K562 (cell line): ENCODE data around the gene FARSA. TPM values are rescaled to one million over a fixed set of nuclear protein-coding genes. Genes with fewer than 3 reads are reported as not detected.

Experiments
- ARID1B ChIP-seq: fragments of 450-650 bp; IDR thresholded peaks from 2 replicates; pipeline ENCODE4 v1.6.1; 2016; ENCODE audit warnings: antibody characterized with exemption, mild to moderate bottlenecking, inconsistent platforms
- ARID2 ChIP-seq: fragments of 450-650 bp; IDR thresholded peaks from 2 replicates; pipeline ENCODE4 v1.6.1; 2017; ENCODE audit warnings: antibody characterized with exemption, mild to moderate bottlenecking
- ATF1 ChIP-seq, 2 experiments: fragments of 450-650 bp in 1 of 2; IDR thresholded peaks; 2 replicates each; pipeline ENCODE4 v1.6.1; 2016; ENCODE audit warnings: missing compliant biosample characterization in 1 of 2, missing genetic modification characterization in 1 of 2
- CAMTA2 ChIP-seq: fragments of 250-450 bp; sonication (Bioruptor Pico); conservative IDR thresholded peaks from 2 replicates; pipeline ENCODE4 v1.5.1; 2022
- CREB3 ChIP-seq: fragments of 450-650 bp; conservative IDR thresholded peaks from 2 replicates; pipeline ENCODE4 v1.6.1; 2016; ENCODE audit warnings: missing genetic modification characterization, low read depth, mild to moderate bottlenecking, missing compliant biosample characterization, moderate library complexity
- HDAC2 ChIP-seq: fragments of 450-650 bp; IDR thresholded peaks from 2 replicates; pipeline ENCODE4 v1.6.1; 2016; ENCODE audit warnings: mild to moderate bottlenecking
- KAT7 ChIP-seq: sonication (generic); formaldehyde crosslinking; IDR thresholded peaks from 2 replicates; pipeline ENCODE4 v1.8.0; 2022; ENCODE audit warnings: missing genetic modification reagents, mild to moderate bottlenecking, borderline replicate concordance
- MAFF ChIP-seq: IDR thresholded peaks from 2 replicates; pipeline ENCODE4 v1.6.1; 2012; ENCODE audit warnings: low read length, improper control_type of control experiment
- MAFK ChIP-seq: IDR thresholded peaks from 2 replicates; pipeline ENCODE4 v1.6.1; 2011; ENCODE audit warnings: low read length, improper control_type of control experiment
- MEF2D ChIP-seq: conservative IDR thresholded peaks from 2 replicates; pipeline ENCODE4 v1.6.1; 2016; ENCODE audit warnings: low read depth, missing genetic modification characterization, missing compliant biosample characterization
- NONO ChIP-seq, 2 experiments: fragments of 200-400 bp in 1 of 2; fragments of 450-650 bp in 1 of 2; formaldehyde crosslinking in 1 of 2; IDR thresholded peaks; 2 replicates each; pipeline ENCODE4 v1.6.1; 2017; ENCODE audit warnings: low read depth in 2 of 2, mild to moderate bottlenecking in 2 of 2, moderate library complexity in 2 of 2, low read length in 1 of 2
- NR2C1 ChIP-seq, 2 experiments: fragments of 450-650 bp; IDR thresholded peaks; 2 replicates each; pipeline ENCODE4 v1.6.1; 2017; ENCODE audit warnings: mild to moderate bottlenecking in 2 of 2, antibody characterized with exemption in 1 of 2, inconsistent platforms in 1 of 2, missing compliant biosample characterization in 1 of 2, missing genetic modification characterization in 1 of 2
- PHF8 ChIP-seq: fragments of 200-600 bp; sonication (generic); IDR thresholded peaks from 2 replicates; pipeline ENCODE4 v1.6.1; 2012; ENCODE audit warnings: mixed run types, mild to moderate bottlenecking, inconsistent platforms, low read length, moderate library complexity, borderline replicate concordance
- POLR2AphosphoS5 ChIP-seq: IDR thresholded peaks from 2 replicates; pipeline ENCODE4 v1.6.1; 2011; ENCODE audit warnings: mild to moderate bottlenecking, low read depth, low read length, moderate library complexity; ENCODE audit not compliant: control insufficient read depth, insufficient read depth
- TAF1 ChIP-seq: IDR thresholded peaks from 2 replicates; pipeline ENCODE4 v1.6.1; 2011; ENCODE audit warnings: mild to moderate bottlenecking, low read length, moderate library complexity; ENCODE audit not compliant: insufficient read depth, control insufficient read depth, severe bottlenecking; ENCODE audit errors: extremely low read depth
- TCF7 ChIP-seq: sonication (generic); IDR thresholded peaks from 2 replicates; pipeline ENCODE4 v1.6.1; 2016; ENCODE audit warnings: antibody characterized with exemption, borderline replicate concordance
- TSC22D4 ChIP-seq: fragments of 450-650 bp; IDR thresholded peaks from 2 replicates; pipeline ENCODE4 v1.6.1; 2016; ENCODE audit warnings: missing genetic modification characterization, missing biosample characterization, control low read depth
- ZNF143 ChIP-seq: sonication (generic); formaldehyde crosslinking; IDR thresholded peaks from 2 replicates; pipeline ENCODE4 v1.9.0; 2022; ENCODE audit warnings: mild to moderate bottlenecking, missing genetic modification reagents
- ZNF212 ChIP-seq: fragments of 450-650 bp; formaldehyde crosslinking; IDR thresholded peaks from 2 replicates; pipeline ENCODE4 v1.4.0; 2020; ENCODE audit warnings: mild to moderate bottlenecking
- ZNF551 ChIP-seq: fragments of 250-450 bp; sonication (Bioruptor Pico); IDR thresholded peaks from 2 replicates; pipeline ENCODE4 v1.5.0; 2021; ENCODE audit warnings: mild to moderate bottlenecking, moderate library complexity
- ZNF79 ChIP-seq: fragments of 250-450 bp; sonication (Bioruptor Pico); IDR thresholded peaks from 2 replicates; pipeline ENCODE4 v1.4.0; 2020; ENCODE audit warnings: low read depth, mild to moderate bottlenecking, moderate library complexity
- polyA plus RNA-seq, 8 experiments: library from polyadenylated mRNA; depleted of rRNA in 4 of 8; stranded (reverse) in 5 of 8; unstranded in 3 of 8; fragments of >200 nt; fragmentation: Nextera tagmentation in 2 of 8; fragmentation: Illumina TruSeq in 1 of 8; extraction: Ambion mirVana in 2 of 8; extraction: Trizol in 1 of 8; gene quantifications; 2 replicates each; pipeline versions ENCODE4 v1.2.1 to v1.2.3, GENCODE V29; 2011 to 2014; ENCODE audit warnings: inconsistent platforms in 1 of 8, missing spikeins in 1 of 8
- total RNA-seq, 7 experiments: library from RNA; depleted of rRNA in 6 of 7; stranded (reverse); fragments of >200 nt in 6 of 7; fragmentation: Illumina TruSeq in 2 of 7; extraction: Trizol in 2 of 7; gene quantifications; 2 replicates each; pipeline versions ENCODE4 v1.2.1 to v1.2.3, GENCODE V29; 2011 to 2021; ENCODE audit warnings: low replicate concordance in 1 of 7
- TF ChIP-seq, protein P1 (sequence below): fragments of 450-650 bp; conservative IDR thresholded peaks from 2 replicates; pipeline ENCODE4 v1.6.1; 2016; ENCODE audit warnings: missing genetic modification characterization, low read depth, mild to moderate bottlenecking, control low read depth, missing compliant biosample characterization
- TF ChIP-seq, protein P2 (sequence below): sonication (generic); formaldehyde crosslinking; IDR thresholded peaks from 2 replicates; pipeline ENCODE4 v1.4.0; 2020; ENCODE audit warnings: mild to moderate bottlenecking, missing genetic modification reagents

The FARSA gene
- total and polyA plus RNA-seq, 9 of the 15 experiments (the other 6 are each of a cell fraction or from before 2014, with no cell fraction given): 25.2 to 237 (median 89.6) TPM

GRCh38 chr19:12933287-12934072 lies at the start of gene FARSA (continued):
- TF ChIP-seq HDAC2 (no peak), ARID1B (no peak; the same call in 1 of the 2 replicates), NONO (IDR thresholded peaks at IDR 0.05; ENCODE audit: low read depth in 2 of 2, low read length in 1 of 2) (no peak; a peak in 1 of 4 replicates), MEF2D (tag) (no peak), NR2C1 (IDR thresholded peaks at IDR 0.05) (peak; percentile 90), NR2C1 (tag; IDR thresholded peaks at IDR 0.05) (peak; percentile 94), TSC22D4 (tag) (no peak), ATF1 (CRISPR knock-in tag; IDR thresholded peaks at IDR 0.05) (no peak), ATF1 (tag; IDR thresholded peaks at IDR 0.05) (peak; percentile 43; the same call in 1 of the 2 replicates), MAFF (no peak), CREB3 (peak; percentile 45; the same call in 1 of the 2 replicates), ZNF143 (CRISPR knock-in tag) (no peak; the same call in 1 of the 2 replicates), PHF8 (peak; percentile 98; the same call in 1 of the 2 replicates), ZNF79 (CRISPR knock-in tag) (no peak), MAFK (no peak), ZNF551 (CRISPR knock-in tag) (no peak), ZNF212 (CRISPR knock-in tag) (no peak), POLR2AphosphoS5 (peak; percentile 89), ARID2 (no peak), TCF7 (no peak; the same call in 1 of the 2 replicates), TAF1 (peak; percentile 96), KAT7 (CRISPR knock-in tag) (peak; percentile 99), CAMTA2 (CRISPR knock-in tag) (no peak)
- TF ChIP-seq, protein P1, sequence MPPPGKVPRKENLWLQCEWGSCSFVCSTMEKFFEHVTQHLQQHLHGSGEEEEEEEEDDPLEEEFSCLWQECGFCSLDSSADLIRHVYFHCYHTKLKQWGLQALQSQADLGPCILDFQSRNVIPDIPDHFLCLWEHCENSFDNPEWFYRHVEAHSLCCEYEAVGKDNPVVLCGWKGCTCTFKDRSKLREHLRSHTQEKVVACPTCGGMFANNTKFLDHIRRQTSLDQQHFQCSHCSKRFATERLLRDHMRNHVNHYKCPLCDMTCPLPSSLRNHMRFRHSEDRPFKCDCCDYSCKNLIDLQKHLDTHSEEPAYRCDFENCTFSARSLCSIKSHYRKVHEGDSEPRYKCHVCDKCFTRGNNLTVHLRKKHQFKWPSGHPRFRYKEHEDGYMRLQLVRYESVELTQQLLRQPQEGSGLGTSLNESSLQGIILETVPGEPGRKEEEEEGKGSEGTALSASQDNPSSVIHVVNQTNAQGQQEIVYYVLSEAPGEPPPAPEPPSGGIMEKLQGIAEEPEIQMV (tag): no peak
- TF ChIP-seq, protein P2, sequence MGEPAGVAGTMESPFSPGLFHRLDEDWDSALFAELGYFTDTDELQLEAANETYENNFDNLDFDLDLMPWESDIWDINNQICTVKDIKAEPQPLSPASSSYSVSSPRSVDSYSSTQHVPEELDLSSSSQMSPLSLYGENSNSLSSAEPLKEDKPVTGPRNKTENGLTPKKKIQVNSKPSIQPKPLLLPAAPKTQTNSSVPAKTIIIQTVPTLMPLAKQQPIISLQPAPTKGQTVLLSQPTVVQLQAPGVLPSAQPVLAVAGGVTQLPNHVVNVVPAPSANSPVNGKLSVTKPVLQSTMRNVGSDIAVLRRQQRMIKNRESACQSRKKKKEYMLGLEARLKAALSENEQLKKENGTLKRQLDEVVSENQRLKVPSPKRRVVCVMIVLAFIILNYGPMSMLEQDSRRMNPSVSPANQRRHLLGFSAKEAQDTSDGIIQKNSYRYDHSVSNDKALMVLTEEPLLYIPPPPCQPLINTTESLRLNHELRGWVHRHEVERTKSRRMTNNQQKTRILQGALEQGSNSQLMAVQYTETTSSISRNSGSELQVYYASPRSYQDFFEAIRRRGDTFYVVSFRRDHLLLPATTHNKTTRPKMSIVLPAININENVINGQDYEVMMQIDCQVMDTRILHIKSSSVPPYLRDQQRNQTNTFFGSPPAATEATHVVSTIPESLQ (CRISPR knock-in tag): no peak
